ENCODE data around the gene PCDHGB6.
"Not testable (repeated sequence)": the region's sequence is repeated elsewhere in the genome, so short reads cannot be mapped to it uniquely, and the experiment has no call there.

Gene PCDHGB6

DNA sequence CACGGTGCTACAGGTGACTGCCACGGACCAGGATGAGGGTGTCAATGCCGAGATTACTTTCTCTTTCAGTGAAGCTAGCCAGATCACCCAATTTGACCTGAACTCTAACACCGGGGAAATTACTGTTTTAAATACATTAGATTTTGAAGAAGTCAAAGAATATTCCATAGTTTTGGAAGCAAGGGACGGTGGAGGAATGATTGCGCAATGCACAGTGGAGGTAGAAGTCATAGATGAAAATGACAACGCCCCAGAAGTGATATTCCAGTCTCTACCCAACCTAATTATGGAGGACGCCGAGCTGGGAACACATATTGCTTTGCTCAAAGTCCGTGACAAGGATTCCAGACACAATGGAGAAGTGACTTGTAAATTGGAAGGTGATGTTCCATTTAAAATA is 19.2 kb upstream of the PCDHGB6 start:
- in situ Hi-C loops (cut with MboI; ENCODE audit: low sequenced_read_pairs) = no loop called here

DNA sequence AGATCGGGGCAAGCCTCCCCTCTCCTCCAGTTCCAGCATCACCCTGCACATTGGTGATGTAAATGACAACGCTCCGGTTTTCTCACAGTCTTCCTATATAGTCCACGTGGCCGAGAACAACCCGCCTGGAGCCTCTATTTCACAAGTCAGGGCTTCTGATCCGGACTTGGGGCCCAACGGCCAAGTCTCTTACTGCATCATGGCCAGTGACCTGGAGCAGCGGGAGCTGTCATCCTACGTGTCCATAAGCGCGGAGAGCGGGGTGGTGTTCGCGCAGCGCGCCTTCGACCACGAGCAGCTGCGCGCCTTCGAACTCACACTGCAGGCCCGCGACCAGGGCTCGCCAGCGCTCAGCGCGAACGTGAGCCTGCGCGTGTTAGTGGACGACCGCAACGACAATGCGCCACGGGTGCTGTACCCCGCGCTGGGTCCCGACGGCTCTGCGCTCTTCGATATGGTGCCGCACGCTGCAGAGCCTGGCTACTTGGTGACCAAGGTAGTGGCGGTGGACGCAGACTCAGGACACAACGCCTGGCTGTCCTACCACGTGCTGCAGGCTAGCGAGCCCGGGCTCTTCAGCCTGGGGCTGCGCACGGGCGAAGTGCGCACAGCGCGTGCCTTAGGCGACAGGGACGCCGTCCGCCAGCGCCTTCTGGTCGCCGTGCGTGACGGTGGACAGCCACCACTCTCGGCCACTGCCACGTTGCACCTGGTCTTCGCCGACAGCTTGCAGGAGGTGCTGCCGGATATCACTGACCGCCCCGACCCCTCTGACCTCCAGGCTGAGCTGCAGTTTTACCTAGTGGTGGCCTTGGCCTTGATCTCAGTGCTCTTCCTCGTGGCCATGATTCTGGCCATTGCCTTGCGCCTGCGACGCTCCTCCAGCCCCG is 18.4 kb upstream of the PCDHGB6 start:
- in situ Hi-C loops (cut with MboI; ENCODE audit: low sequenced_read_pairs) = no loop called here

DNA sequence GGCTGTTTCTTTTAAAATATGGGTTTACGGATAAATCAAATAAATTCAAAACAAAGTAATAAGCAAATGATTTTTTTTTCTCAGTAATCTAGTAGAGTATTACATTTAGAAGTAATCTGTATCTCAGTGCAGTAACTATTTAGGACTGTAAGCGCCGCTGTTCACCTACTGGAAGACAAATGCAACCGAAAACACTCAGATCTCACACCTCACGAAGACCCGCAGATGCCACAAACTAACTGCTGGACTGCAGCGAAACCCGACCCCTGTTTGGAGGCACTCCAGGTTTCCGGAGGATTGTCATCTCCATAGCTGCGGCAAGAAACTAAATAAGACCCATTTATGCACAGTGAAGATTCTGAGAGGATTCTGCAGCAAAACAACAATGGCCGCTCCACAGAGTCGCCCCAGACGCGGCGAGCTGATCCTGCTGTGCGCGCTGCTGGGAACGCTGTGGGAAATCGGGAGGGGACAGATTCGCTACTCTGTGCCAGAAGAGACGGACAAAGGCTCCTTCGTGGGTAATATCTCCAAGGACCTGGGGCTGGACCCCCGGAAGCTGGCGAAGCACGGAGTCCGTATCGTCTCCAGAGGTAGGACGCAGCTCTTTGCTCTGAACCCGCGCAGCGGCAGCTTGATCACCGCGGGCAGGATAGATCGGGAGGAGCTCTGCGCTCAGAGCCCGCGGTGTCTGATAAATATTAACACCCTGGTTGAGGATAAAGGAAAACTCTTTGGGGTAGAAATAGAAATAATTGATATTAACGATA is 15.2 kb upstream of the PCDHGB6 start, which contains the start of gene PCDHGA8:
TSS of gene PCDHGA8 (plus strand) at position 205 of the 770 bp plus-strand sequence. CDS start at position 386, 181 bp downstream.
- in situ Hi-C loops (cut with MboI; ENCODE audit: low sequenced_read_pairs) = no loop called here

DNA sequence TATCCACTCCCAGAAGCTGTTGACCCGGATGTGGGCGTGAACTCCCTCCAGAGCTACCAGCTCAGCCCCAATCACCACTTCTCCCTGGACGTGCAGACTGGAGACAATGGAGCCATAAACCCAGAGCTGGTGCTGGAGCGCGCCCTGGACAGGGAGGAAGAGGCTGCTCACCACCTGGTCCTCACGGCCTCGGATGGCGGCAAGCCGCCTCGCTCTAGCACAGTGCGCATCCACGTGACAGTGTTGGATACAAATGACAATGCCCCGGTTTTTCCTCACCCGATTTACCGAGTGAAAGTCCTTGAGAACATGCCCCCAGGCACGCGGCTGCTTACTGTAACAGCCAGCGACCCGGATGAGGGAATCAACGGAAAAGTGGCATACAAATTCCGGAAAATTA is 14.6 kb upstream of the PCDHGB6 start:
- in situ Hi-C loops (cut with MboI; ENCODE audit: low sequenced_read_pairs) = no loop called here

DNA sequence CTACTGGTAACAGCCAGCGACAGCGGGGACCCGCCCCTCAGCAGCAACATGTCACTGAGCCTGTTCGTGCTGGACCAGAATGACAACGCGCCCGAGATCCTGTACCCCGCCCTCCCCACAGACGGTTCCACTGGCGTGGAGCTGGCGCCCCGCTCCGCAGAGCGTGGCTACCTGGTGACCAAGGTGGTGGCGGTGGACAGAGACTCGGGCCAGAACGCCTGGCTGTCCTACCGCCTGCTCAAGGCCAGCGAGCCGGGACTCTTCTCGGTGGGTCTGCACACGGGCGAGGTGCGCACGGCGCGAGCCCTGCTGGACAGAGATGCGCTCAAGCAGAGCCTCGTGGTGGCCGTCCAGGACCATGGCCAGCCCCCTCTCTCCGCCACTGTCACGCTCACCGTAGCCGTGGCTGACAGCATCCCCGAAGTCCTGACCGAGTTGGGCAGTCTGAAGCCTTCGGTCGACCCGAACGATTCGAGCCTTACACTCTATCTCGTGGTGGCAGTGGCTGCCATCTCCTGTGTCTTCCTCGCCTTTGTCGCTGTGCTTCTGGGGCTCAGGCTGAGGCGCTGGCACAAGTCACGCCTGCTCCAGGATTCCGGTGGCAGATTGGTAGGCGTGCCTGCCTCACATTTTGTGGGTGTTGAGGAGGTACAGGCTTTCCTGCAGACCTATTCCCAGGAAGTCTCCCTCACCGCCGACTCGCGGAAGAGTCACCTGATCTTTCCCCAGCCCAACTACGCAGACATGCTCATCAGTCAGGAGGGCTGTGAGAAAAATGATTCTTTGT is 13.2 kb upstream of the PCDHGB6 start:
- in situ Hi-C loops (cut with MboI; ENCODE audit: low sequenced_read_pairs) = not testable (repeated sequence)

DNA sequence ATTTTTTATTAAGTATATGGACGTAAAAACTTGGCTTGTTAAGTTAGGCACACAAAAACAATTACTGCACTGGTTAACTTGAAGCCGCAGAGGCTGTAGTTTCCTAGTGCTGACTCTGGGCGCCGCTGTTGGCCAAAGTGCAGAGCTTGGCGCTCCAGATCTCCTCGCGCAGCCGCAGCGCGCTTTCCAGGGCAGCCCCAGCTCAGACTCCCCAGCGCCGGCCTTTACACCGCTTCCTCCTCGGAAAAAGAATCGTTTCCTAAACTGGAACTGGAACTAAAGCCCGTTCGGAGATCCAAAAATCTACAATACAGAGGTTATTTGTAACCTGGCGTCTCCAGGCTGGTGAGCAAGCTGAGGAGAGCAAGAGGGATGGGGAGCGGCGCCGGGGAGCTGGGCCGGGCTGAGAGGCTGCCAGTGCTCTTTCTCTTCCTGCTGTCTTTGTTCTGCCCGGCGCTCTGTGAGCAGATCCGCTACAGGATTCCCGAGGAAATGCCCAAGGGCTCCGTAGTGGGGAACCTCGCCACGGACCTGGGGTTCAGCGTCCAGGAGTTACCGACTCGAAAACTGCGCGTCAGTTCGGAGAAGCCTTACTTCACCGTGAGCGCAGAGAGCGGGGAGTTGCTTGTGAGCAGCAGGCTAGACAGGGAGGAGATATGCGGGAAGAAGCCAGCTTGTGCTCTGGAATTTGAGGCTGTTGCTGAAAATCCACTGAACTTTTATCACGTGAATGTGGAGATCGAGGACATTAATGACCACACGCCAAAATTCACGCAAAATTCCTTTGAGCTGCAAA is 9.9 kb upstream of the PCDHGB6 start, which contains the start of gene PCDHGB5:
TSS of gene PCDHGB5 (plus strand) at position 192 of the 796 bp plus-strand sequence. CDS start at position 373, 181 bp downstream.
- in situ Hi-C loops (cut with MboI; ENCODE audit: low sequenced_read_pairs) = not testable (repeated sequence)

DNA sequence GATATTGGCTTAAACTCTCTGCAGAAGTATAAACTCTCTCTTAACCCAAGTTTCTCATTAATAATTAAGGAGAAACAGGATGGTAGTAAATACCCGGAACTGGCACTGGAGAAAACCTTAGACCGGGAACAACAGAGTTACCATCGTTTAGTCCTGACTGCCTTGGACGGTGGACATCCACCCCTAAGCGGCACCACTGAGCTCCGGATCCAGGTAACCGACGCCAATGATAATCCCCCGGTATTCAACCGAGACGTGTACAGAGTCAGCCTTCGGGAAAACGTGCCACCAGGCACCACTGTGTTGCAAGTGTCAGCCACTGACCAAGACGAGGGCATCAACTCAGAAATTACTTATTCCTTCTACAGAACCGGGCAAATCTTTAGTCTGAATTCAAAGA is 9.2 kb upstream of the PCDHGB6 start:
- in situ Hi-C loops (cut with MboI; ENCODE audit: low sequenced_read_pairs) = no loop called here

DNA sequence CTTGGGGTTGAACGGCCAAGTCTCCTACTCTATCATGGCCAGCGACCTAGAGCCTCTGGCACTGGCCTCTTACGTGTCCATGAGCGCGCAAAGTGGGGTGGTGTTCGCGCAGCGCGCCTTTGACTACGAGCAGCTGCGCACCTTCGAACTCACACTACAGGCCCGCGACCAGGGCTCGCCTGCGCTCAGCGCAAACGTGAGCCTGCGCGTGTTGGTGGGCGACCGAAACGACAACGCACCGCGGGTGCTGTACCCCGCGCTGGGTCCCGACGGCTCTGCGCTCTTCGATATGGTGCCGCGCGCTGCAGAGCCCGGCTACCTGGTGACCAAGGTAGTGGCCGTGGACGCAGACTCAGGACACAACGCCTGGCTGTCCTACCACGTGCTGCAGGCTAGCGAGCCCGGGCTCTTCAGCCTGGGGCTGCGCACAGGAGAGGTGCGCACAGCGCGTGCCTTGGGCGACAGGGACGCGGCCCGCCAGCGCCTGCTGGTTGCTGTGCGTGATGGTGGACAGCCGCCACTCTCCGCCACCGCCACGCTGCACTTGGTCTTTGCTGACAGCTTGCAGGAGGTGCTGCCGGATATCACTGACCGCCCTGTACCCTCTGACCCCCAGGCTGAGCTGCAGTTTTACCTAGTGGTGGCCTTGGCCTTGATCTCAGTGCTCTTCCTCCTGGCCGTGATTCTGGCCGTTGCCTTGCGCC is 8.1 kb upstream of the PCDHGB6 start:
- in situ Hi-C loops (cut with MboI; ENCODE audit: low sequenced_read_pairs) = no loop called here

DNA sequence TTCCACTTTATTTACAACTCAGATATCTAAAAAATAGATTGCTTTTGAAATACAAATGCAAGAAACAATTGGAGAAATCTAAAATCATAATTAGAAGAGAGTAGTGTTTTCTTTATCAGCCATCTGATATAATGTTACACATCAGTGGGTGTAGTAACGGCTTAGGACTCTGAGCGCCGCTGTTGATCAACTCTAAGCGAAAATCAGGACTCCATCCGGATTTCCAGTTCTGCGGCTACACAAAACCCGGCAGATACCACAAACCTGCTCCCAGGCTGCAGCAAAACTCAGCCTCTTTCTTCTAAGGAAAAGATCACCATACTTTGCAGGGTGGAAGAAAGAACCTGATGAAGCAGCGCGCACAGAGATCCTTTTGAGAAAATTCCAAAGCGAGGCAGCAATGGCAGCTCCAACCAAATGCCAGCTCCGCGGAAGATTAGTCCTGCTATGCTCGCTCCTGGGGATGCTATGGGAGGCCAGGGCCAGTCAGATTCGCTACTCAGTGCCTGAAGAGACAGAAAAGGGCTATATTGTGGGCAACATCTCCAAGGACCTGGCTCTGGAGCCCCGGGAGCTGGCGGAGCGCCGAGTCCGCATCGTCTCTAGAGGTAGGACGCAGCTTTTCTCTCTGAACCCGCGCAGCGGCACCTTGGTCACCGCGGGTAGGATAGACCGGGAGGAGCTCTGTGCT is 5.1 kb upstream of the PCDHGB6 start, which contains the start of gene PCDHGA9:
TSS of gene PCDHGA9 (plus strand) at position 226 of the 691 bp plus-strand sequence. CDS start at position 401, 175 bp downstream.
- in situ Hi-C loops (cut with MboI; ENCODE audit: low sequenced_read_pairs) = no loop called here

DNA sequence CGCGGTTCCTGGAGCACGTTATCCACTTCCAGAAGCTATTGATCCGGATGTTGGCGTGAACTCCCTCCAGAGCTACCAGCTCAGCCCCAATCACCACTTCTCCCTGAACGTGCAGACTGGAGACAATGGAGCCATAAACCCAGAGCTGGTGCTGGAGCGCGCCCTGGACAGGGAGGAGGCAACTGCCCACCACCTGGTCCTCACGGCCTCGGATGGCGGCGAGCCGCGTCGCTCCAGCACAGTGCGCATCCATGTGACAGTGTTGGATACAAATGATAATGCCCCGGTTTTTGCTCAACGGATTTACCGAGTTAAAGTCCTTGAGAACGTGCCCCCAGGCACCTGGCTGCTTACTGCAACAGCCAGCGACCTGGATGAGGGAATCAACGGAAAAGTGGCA is 4.4 kb upstream of the PCDHGB6 start:
- in situ Hi-C loops (cut with MboI; ENCODE audit: low sequenced_read_pairs) = no loop called here

DNA sequence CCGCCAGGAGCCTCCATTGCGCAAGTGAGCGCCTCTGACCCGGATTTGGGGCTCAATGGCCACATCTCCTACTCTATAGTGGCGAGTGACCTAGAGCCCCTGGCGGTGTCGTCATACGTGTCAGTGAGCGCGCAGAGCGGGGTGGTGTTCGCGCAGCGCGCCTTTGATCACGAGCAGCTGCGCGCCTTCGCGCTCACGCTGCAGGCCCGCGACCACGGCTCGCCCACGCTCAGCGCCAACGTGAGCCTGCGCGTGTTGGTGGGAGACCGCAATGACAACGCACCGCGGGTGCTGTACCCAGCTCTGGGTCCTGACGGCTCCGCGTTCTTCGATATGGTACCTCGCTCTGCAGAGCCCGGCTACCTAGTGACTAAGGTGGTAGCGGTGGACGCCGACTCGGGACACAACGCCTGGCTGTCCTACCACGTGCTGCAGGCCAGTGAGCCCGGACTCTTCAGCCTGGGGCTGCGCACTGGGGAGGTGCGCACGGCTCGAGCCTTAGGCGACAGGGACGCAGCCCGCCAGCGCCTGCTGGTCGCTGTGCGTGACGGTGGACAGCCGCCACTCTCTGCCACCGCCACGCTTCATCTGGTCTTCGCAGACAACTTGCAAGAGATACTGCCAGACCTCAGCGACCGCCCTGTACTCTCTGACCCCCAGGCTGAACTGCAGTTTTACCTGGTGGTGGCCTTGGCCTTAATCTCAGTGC is 1.9 kb downstream of the PCDHGB6 start:
- in situ Hi-C loops (cut with MboI; ENCODE audit: low sequenced_read_pairs) = loop anchor here (10.0 kb wide), 1 partner anchor 145 kb away; no protein-coding TSS in a partner anchor

DNA sequence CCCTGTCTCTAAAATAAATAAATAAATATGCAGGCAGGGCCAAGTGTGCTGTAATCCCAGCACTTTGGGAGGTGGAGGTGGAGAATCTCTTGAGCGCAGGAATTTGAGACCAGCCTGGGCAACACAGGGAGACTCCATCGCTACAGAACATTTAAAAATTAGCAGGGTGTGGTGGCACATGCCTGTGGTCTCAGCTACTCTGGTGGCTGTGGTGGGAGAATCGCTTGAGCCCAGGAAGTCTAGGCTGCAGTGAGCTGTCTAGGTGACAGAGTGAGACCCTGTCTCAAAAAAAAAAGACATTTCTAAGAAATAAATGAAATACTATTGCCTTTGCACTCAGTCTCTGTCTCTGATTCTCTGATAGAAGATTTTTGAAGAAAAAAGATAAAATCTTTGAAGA is 3.8 kb downstream of the PCDHGB6 start:
- in situ Hi-C loops (cut with MboI; ENCODE audit: low sequenced_read_pairs) = loop anchor here (10.0 kb wide), 1 partner anchor 143 kb away; no protein-coding TSS in a partner anchor

DNA sequence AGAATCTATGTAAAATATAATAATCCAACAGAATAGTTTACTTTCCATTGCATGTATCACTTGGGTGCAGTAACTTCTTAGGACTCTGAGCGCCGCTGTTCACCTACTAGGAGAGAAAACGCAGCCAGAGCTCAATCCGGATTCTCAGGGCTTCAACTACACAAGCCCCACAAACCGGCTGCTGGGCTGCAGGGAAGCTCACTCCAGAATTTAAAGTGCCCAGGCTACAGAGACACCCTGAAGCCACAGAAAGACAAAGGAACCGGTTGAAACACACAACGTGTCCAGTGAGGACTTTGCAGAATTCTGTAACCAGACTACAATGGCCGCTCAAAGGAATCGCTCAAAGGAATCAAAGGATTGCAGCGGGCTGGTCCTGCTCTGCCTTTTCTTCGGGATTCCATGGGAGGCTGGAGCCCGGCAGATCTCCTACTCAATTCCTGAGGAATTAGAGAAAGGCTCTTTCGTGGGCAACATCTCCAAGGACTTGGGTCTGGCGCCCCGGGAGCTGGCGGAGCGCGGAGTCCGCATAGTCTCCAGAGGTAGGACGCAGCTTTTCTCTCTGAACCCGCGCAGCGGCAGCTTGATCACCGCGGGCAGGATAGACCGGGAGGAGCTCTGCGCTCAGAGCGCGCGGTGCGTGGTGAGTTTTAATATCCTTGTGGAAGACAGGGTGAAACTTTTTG is 5.2 kb downstream of the PCDHGB6 start, which contains the start of gene PCDHGA10:
TSS of gene PCDHGA10 (plus strand) at position 134 of the 686 bp plus-strand sequence. CDS start at position 323, 189 bp downstream.
- in situ Hi-C loops (cut with MboI; ENCODE audit: low sequenced_read_pairs) = loop anchor here (10.0 kb wide), 1 partner anchor 142 kb away; no protein-coding TSS in a partner anchor

DNA sequence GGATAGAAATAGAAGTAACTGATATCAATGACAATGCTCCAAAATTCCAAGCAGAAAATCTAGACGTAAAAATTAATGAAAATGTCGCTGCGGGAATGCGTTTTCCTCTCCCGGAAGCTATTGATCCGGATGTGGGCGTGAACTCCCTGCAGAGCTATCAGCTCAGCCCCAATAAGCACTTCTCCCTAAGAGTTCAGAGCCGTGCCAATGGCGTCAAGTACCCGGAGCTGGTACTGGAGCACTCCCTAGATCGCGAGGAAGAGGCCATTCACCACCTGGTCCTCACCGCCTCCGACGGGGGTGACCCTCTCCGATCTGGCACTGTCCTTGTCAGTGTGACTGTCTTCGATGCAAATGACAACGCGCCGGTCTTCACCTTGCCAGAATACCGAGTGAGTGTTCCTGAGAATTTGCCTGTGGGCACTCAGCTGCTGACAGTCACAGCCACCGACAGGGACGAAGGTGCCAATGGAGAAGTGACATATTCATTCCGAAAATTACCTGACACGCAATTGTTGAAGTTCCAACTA is 5.8 kb downstream of the PCDHGB6 start:
- in situ Hi-C loops (cut with MboI; ENCODE audit: low sequenced_read_pairs) = loop anchor here (10.0 kb wide), 1 partner anchor 141 kb away; no protein-coding TSS in a partner anchor

DNA sequence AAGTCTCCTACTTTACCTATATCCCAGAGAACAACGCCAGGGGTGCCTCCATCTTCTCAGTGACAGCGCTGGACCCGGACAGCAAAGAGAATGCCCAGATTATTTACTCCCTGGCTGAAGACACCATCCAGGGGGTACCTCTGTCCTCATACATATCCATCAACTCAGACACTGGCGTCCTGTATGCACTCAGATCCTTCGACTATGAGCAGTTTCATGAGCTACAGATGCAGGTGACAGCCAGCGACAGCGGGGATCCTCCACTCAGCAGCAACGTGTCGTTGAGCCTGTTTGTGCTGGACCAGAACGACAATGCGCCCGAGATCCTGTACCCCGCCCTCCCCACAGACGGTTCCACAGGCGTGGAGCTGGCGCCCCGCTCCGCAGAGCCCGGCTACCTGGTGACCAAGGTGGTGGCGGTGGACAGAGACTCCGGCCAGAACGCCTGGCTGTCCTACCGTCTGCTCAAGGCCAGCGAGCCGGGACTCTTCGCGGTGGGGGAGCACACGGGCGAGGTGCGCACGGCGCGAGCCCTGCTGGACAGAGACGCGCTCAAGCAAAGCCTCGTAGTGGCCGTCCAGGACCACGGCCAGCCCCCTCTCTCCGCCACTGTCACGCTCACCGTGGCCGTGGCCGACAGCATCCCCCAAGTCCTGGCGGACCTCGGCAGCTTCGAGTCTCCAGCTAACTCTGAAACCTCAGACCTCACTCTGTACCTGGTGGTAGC is 6.9 kb downstream of the PCDHGB6 start:
- in situ Hi-C loops (cut with MboI; ENCODE audit: low sequenced_read_pairs) = loop anchor here (10.0 kb wide), 1 partner anchor 140 kb away; no protein-coding TSS in a partner anchor

DNA sequence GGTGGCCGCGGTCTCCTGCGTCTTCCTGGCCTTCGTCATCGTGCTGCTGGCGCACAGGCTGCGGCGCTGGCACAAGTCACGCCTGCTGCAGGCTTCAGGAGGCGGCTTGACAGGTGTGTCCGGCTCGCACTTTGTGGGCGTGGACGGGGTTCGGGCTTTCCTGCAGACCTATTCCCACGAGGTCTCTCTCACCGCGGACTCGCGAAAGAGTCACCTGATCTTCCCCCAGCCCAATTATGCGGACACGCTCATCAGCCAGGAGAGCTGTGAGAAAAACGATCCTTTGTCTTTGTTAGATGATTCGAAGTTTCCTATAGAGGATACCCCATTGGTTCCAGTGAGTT is 7.4 kb downstream of the PCDHGB6 start:
- in situ Hi-C loops (cut with MboI; ENCODE audit: low sequenced_read_pairs) = loop anchor here (10.0 kb wide), 1 partner anchor 140 kb away; no protein-coding TSS in a partner anchor
